Suprapubic skin (tissue), 4 donors: ENCODE results near the gene AUTS2.

ENCODE experiments used
- CTCF ChIP-seq, 2 donors: fragments of 200-600 bp in 1 of 2; fragments of 450-650 bp in 1 of 2; sonication (generic) in 1 of 2; IDR thresholded peaks; one replicate each; pipeline ENCODE4 v1.5.1; 2016 to 2019; ENCODE audit warnings: antibody characterized with exemption in 2 of 2, mild to moderate bottlenecking in 1 of 2, moderate library complexity in 1 of 2
- EP300 ChIP-seq: sonication (generic); formaldehyde crosslinking; IDR thresholded peaks from one replicate; pipeline ENCODE4 v1.6.1; 2017; ENCODE audit warnings: antibody characterized with exemption
- POLR2A ChIP-seq, 2 donors: fragments of 450-650 bp; IDR thresholded peaks; one replicate each; pipeline ENCODE4 v1.6.1; 2017; ENCODE audit warnings: antibody characterized with exemption in 2 of 2, mild to moderate bottlenecking in 2 of 2, moderate library complexity in 2 of 2
- POLR2AphosphoS5 ChIP-seq, 3 donors: sonication (generic); formaldehyde crosslinking; IDR thresholded peaks; one replicate each; pipeline ENCODE4 v1.6.1; 2017; ENCODE audit warnings: antibody characterized with exemption in 3 of 3

DNA sequence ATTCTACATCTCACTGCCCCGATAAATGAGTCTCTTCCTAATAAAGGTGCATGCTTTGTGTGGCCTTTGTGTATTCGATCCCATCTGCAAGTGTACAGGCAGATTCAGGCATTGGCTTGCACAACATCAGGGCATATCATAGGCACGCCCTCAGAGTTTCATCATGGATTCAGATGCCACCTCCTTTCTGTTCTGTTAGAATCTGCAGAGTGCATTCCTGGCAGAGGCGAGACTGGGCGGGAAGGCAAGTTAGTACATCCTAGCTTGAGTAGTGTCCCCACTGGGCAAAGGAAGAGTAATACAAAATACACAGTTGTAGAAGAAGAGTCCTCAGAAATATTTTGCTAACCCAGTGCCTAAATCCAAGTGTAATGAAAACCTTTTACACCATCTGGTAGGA, 1187.2 kb downstream of the AUTS2 start:
- no peak for TF ChIP-seq CTCF (IDR thresholded peaks at IDR 0.05)
- TF ChIP-seq POLR2AphosphoS5 (IDR thresholded peaks at IDR 0.05), result no peak
- no peak for TF ChIP-seq POLR2A (IDR thresholded peaks at IDR 0.05)
- no peak for TF ChIP-seq EP300
